Nephron progenitor cell (in vitro differentiated cells): ENCODE results near the gene MKX.

Experiments
- DNase-seq: peaks from one replicate; pipeline ENCODE4 v3.0.0; 2021
- H3K27ac Mint-ChIP-seq: 2 replicates; pipeline ENCODE4 v1.8.0; 2021; ENCODE audit warnings: mild to moderate bottlenecking, moderate library complexity, mixed read lengths
- H3K27me3 Mint-ChIP-seq: 2 replicates; pipeline ENCODE4 v1.8.0; 2021; ENCODE audit warnings: mild to moderate bottlenecking, low read depth, mixed read lengths; ENCODE audit not compliant: poor library complexity
- H3K36me3 Mint-ChIP-seq: 2 replicates; pipeline ENCODE4 v1.8.0; 2021; ENCODE audit warnings: low read depth, mixed read lengths
- H3K4me1 Mint-ChIP-seq: 2 replicates; pipeline ENCODE4 v1.8.0; 2021; ENCODE audit warnings: mixed read lengths
- H3K4me3 Mint-ChIP-seq: 2 replicates; pipeline ENCODE4 v1.8.0; 2021; ENCODE audit warnings: mild to moderate bottlenecking, moderate library complexity, mixed read lengths
- H3K9me3 Mint-ChIP-seq: 2 replicates; pipeline ENCODE4 v1.8.0; 2021; ENCODE audit warnings: mild to moderate bottlenecking, moderate library complexity, mixed read lengths
- CTCF ChIP-seq: fragments of 200-600 bp; sonication (generic); IDR thresholded peaks from 2 replicates; pipeline ENCODE4 v1.5.0; 2021; ENCODE audit warnings: antibody characterized with exemption

MKX gene

GRCh38 chr10:27714349-27714748 is 31.3 kb downstream of the MKX start:
- H3K4me3 Mint-ChIP-seq, result no peak overlapping the region
- no peak for TF ChIP-seq CTCF
- H3K27ac Mint-ChIP-seq, result no peak overlapping the region
- H3K9me3 Mint-ChIP-seq, result no peaks in the 10 kb centered on the region
- H3K27me3 Mint-ChIP-seq, result peaks cover 5% of the 10 kb centered on the region
- no peak for DNase-seq
- H3K36me3 Mint-ChIP-seq, result no peaks in the 10 kb centered on the region
- H3K4me1 Mint-ChIP-seq, result peaks cover 18% of the 10 kb centered on the region

DNA sequence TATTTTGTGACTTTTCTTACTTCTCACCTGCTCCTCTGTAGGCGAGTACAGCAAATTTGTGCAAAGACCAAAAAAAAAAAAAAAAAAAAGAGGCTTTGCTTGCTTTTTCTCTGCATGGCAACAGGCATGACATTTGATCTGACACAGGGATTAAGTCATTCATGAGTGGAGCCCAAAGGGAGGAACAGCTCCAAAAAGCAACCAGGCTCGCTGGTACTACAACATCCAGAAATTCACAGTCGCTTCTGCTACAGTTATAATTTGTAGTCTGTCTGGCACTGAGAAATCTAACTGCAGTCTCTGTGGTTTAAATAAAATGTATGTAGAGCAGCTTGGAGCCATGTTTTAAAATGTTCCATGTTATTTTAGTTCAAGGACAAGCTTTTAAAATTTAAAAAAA is 31.7 kb downstream of the MKX start:
- no peak overlapping the region for H3K27ac Mint-ChIP-seq
- no peak for DNase-seq

DNA sequence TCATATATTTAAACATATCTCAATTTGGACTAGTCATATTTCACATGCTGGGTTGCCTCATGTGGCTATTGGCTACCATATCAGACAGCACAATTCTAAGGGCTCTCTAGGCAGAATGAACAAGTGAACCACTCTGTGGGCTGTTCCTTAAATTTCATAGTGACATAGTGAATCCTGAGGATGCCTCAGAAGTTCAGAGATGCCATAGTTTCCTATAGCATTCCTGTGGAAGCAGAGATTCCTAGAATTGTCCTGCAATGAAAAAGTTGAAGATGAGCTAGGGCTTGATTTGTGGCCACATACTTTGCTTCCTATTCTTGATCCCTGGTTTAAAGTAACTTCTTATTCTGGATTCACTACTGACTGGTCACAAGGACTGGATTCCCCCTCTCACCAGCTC is 35.6 kb downstream of the MKX start:
- Mint-ChIP-seq H3K27me3 (peaks cover 3% of the 10 kb centered on the region), H3K4me3 (no peak overlapping the region), H3K36me3 (no peaks in the 10 kb centered on the region), H3K9me3 (no peaks in the 10 kb centered on the region), H3K27ac (no peak overlapping the region), H3K4me1 (peaks cover 15% of the 10 kb centered on the region)
- DNase-seq, result no peak
- TF ChIP-seq CTCF, result no peak

More for the DNA sequence above, 31.7 kb downstream of the MKX start:
- Mint-ChIP-seq H3K4me3 (no peak overlapping the region), H3K36me3 (no peaks in the 10 kb centered on the region), H3K4me1 (peaks cover 18% of the 10 kb centered on the region), H3K9me3 (no peaks in the 10 kb centered on the region), H3K27me3 (peaks cover 1% of the 10 kb centered on the region)
- TF ChIP-seq CTCF, result no peak

DNA sequence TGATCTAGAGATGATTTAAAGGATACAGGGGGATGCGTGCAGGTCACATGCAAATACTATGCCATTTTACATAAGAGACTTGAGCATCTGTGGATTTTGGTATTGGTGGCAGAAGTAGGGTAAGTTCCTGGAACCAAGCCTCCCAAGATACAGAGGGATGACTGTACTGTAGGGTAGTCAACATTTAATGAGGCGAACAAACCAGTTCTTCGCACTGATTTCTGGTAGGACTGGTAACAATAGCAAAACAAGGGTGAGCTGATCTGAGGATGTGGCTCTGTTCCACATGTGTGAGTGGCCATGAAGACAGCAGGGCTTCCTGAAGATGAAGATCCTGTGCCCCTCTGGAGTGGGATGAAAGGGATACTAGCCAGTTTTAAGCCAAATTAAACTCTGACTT is 36.3 kb downstream of the MKX start:
- no peak overlapping the region for H3K4me3 Mint-ChIP-seq
- TF ChIP-seq CTCF, result no peak
- H3K27me3 Mint-ChIP-seq, result peaks cover 3% of the 10 kb centered on the region
- no peak for DNase-seq
- no peaks in the 10 kb centered on the region for H3K36me3 Mint-ChIP-seq
- peaks cover 8% of the 10 kb centered on the region for H3K4me1 Mint-ChIP-seq
- no peaks in the 10 kb centered on the region for H3K9me3 Mint-ChIP-seq
- H3K27ac Mint-ChIP-seq, result no peak overlapping the region

- peak overlapping the region; percentile 5 for H3K27ac Mint-ChIP-seq
- H3K4me1 Mint-ChIP-seq, result peaks cover 7% of the 10 kb centered on the region
- DNase-seq, result no peak
- no peaks in the 10 kb centered on the region for H3K9me3 Mint-ChIP-seq
- H3K4me3 Mint-ChIP-seq, result no peak overlapping the region
- peaks cover 8% of the 10 kb centered on the region for H3K27me3 Mint-ChIP-seq
- no peak for TF ChIP-seq CTCF
- H3K36me3 Mint-ChIP-seq, result no peaks in the 10 kb centered on the region
Observed at GRCh38 chr10:27701938-27702537, 43.6 kb downstream of the MKX start.

DNA sequence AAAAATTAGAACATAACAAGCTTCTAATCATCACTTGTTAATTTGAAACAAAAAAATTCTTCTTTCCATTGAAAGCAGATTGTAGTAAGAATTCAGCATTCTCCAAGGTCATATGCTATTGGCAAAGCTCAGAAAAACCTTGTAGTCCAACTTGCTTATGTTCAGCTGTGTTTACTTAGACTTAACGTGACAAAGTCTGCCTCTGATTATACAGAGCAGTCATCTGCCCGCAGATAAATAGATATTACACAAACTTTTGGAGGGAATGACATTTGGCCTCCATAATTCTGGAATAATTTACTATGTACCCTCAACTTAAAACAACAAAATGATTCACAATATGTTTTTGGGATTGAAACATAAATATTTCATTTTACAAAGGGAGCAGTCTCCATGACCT is 45.8 kb downstream of the MKX start:
- no peak for TF ChIP-seq CTCF
- peaks cover 5% of the 10 kb centered on the region for H3K27me3 Mint-ChIP-seq
- no peak overlapping the region for H3K27ac Mint-ChIP-seq
- no peak for DNase-seq
- no peaks in the 10 kb centered on the region for H3K9me3 Mint-ChIP-seq
- H3K36me3 Mint-ChIP-seq, result no peaks in the 10 kb centered on the region
- peaks cover 7% of the 10 kb centered on the region for H3K4me1 Mint-ChIP-seq
- no peak overlapping the region for H3K4me3 Mint-ChIP-seq
